Urothelium cell line (cell line): ENCODE measurements around the gene RNF41.

Source experiments
- DNase-seq: peaks from one replicate; pipeline ENCODE4 v3.0.0; 2011; ENCODE audit warnings: low spot score, mixed read lengths
- FAIRE-seq: peaks from 2 replicates; lab custom pipeline; 2011; peaks lifted over from hg19 to GRCh38; lab: Jason Lieb, UNC

RNF41 gene

GRCh38 chr12:56244494-56244893 is 22.8 kb upstream of the RNF41 start:
- no peak for DNase-seq
- FAIRE-seq, result no peak

- FAIRE-seq, result no peak
- DNase-seq, result no peak
These were observed 22.0 kb upstream of the RNF41 start for GRCh38 chr12:56243731-56244181.

DNA sequence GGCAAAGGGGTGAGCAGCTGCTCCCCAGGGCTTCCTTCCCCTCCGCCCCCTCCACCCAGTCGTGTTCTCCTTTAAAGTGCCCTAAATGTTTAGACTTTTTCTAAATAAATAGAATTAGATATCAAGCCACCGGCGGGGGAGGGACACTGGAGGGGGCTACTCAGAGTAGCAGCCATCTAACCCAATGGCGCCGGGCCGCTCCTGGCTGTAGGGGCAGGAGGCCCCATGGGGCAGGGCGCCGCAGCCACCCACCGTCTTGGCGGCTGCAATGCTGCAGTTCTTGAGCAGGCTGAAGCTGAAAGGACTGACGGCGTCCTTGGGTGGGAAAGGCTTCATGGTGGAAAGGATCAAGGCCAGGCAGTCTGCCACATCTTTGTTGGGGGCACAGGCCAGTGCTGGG is 21.3 kb upstream of the RNF41 start:
- no peak for FAIRE-seq
- DNase-seq, result no peak

GRCh38 chr12:56241424-56242303 is 19.9 kb upstream of the RNF41 start:
- FAIRE-seq, result peak; percentile 20

GRCh38 chr12:56237552-56237951 is 15.8 kb upstream of the RNF41 start:
- DNase-seq (no peak), FAIRE-seq (no peak)

More at GRCh38 chr12:56241424-56242303, 19.9 kb upstream of the RNF41 start:
- no peak for DNase-seq

- DNase-seq (no peak), FAIRE-seq (no peak)
These were observed 15.3 kb upstream of the RNF41 start for GRCh38 chr12:56236985-56237384.

GRCh38 chr12:56236091-56236490 is 14.4 kb upstream of the RNF41 start:
- FAIRE-seq (no peak), DNase-seq (no peak)

DNA sequence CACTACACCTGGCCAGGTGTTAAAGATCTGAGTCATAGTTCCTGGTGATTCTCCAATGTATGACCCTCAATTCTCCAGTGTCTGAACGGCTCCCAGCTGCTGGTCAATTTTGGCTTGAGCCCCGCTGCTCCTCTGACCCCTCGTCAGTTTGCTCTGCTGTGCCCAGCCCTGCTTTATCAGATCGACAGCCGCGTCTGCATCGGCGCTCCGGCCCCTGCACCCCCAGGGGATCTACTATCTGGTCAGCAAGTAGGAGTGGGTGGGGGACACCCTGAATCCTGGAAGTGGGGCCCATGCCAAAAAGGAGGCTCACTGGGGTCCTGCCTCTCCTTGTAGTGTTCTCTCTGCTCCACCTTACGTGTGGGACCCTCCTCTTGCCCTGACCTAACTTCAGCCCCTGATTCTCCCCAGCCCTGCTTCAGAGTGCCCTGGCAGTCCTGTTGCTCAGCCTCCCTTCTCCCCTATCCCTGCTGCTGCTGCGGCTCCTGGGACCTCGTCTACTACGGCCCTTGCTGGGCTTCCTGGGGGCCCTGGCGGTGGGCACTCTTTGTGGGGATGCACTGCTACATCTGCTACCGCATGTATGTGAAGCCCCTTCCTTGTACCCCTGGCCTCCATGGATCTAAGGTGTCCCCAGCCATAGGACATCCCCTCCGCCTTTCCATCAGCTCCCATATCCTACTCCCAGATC is 13.2 kb upstream of the RNF41 start:
- FAIRE-seq (no peak), DNase-seq (no peak)

DNA sequence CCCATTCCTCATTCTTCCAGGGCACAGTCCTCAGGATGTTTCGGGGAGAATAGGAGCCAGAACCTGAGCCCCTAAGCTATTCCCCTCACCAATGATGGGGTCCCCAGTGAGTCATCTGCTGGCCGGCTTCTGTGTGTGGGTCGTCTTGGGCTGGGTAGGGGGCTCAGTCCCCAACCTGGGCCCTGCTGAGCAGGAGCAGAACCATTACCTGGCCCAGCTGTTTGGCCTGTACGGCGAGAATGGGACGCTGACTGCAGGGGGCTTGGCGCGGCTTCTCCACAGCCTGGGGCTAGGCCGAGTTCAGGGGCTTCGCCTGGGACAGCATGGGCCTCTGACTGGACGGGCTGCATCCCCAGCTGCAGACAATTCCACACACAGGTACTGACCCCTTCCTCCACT is 9.5 kb upstream of the RNF41 start:
- FAIRE-seq (no peak), DNase-seq (no peak)

- FAIRE-seq (no peak), DNase-seq (no peak)
These were observed 8.9 kb upstream of the RNF41 start for GRCh38 chr12:56230432-56231183.

DNA sequence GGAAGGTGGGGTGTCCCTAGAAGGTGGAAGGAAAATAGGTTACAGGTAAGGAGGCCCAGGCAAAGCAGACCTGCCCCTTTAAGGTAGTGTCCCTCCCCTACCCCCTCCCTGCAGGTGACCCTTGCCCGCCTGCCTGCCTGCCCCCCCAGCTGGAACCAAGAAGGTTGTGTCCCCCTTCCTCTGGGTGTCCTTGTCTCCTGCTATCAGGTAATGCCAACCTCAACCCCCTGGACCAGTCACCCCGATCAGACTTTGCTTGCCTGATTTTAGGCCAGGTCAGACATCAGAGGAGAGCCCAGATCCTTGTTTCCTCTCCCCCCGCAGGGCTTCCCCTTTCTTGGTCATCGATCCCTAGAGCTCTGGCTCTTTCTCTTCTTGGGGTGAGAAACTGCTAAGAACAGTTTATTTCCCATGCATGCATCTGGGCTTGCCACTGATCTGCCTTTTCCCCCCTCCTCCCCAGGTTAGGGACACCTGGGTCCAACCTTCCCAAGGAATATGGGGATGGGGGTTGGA is 8.3 kb upstream of the RNF41 start, which contains the start of gene SLC39A5:
Gene SLC39A5 (plus strand): TSS at position 136 of the 516 bp plus-strand sequence. CDS start 1,224 bp downstream, outside the sequence.
- DNase-seq (no peak), FAIRE-seq (no peak)

GRCh38 chr12:56229082-56229481 is 7.4 kb upstream of the RNF41 start:
- no peak for FAIRE-seq

GRCh38 chr12:56224954-56225353 is 3.2 kb upstream of the RNF41 start:
- no peak for FAIRE-seq
- no peak for DNase-seq

More at GRCh38 chr12:56229082-56229481, 7.4 kb upstream of the RNF41 start:
- DNase-seq, result no peak

GRCh38 chr12:56224102-56224701 is 2.5 kb upstream of the RNF41 start, which contains the start of gene NABP2:
Gene NABP2, plus strand, starts transcription at chr12:56224342. Its CDS starts 515 bp downstream, at chr12:56224857.
- DNase-seq (peak; percentile 99), FAIRE-seq (peak; percentile 95)

DNA sequence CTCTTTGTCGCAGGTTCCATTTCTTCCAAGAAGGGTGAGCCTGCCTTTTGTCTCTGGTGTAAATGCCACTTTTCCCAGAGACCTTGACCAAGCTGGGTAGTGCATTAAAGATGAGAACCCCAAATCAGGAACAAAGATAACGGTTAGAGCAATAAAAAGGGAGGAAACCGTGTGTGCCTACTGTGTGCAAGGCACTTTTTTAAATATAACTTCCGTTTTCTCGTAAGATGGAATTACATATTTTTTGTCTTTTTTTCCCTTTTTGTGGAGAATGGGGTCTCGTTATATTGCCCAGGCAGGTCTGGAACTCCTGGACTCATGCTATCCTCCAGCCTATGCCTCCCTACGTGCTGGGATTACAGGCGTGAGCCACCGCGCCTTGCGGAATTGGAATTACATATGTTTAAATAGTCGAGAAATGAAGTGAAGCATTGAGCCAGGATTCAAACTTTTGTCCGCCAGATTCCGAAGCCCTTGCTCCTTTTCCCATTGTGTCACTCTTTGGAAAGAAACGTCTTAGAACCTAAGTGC is 1.9 kb upstream of the RNF41 start:
- FAIRE-seq (no peak), DNase-seq (no peak)

GRCh38 chr12:56222531-56222895 is 791 bp upstream of the RNF41 start:
- DNase-seq (no peak), FAIRE-seq (no peak)

- FAIRE-seq, result no peak
- DNase-seq, result peak; percentile 62
These were observed 428 bp downstream of the RNF41 start for GRCh38 chr12:56221232-56221756.

- DNase-seq (no peak), FAIRE-seq (no peak)
These were observed 1.0 kb downstream of the RNF41 start for GRCh38 chr12:56220611-56221231.

GRCh38 chr12:56219840-56220239 is 1.9 kb downstream of the RNF41 start:
- no peak for FAIRE-seq
- no peak for DNase-seq
